ENCODE data around the gene IRX2. TPM values are rescaled to one million over a fixed set of nuclear protein-coding genes. Genes with fewer than 3 reads are reported as not detected.
A peak's percentile ranks its signal among the peaks of the same experiment; 100 is the strongest.

The IRX2 gene
- total RNA-seq, 2 donors from 2014 or later = not detected

DNA sequence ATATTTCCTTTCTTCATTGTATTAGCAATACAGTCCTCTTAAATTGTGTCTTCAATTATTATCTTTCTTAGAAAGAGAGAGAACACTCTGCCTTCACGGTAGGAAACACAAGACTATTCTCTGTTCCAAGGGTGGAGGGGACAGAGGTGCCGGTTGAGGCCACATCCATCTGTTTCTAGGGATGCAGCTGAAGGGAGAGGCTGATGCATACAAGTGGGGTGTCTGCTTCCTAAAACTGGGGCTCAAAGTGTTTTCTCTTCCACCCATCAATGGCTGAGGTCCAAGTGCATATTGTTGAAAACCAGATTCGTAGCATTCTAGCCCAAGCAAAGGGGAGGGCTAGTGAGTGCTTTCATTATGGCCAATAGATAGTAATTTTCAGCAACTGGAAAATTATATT, 9.5 kb downstream of the IRX2 start:
- H3K4me3 Mint-ChIP-seq = no peak overlapping the region
- no peaks in the 10 kb centered on the region for H3K36me3 Mint-ChIP-seq (ENCODE audit: low read depth)
- DNase-seq = no peak
- no peaks in the 10 kb centered on the region for H3K4me1 Mint-ChIP-seq
- H3K9me3 ChIP-seq (ENCODE audit: control insufficient read depth, low read length, poor library complexity, severe bottlenecking) = peaks cover 2% of the 10 kb centered on the region
- no peak overlapping the region for H3K27ac Mint-ChIP-seq
- no peak for ATAC-seq
- H3K27me3 Mint-ChIP-seq = peaks cover 66% of the 10 kb centered on the region

- no peak overlapping the region for H3K27ac Mint-ChIP-seq
- H3K9me3 ChIP-seq (ENCODE audit: control insufficient read depth, low read length, poor library complexity, severe bottlenecking) = no peaks in the 10 kb centered on the region
- ATAC-seq (no peak), DNase-seq (no peak)
- peaks cover 60% of the 10 kb centered on the region for H3K27me3 Mint-ChIP-seq
- no peak overlapping the region for H3K4me3 Mint-ChIP-seq
- no peaks in the 10 kb centered on the region for H3K4me1 Mint-ChIP-seq
- no peaks in the 10 kb centered on the region for H3K36me3 Mint-ChIP-seq (ENCODE audit: low read depth)
These were observed 10.5 kb downstream of the IRX2 start for GRCh38 chr5:2740876-2741555.

GRCh38 chr5:2740051-2740875, 11.2 kb downstream of the IRX2 start:
- Mint-ChIP-seq H3K27ac (no peak overlapping the region), H3K36me3 (ENCODE audit: low read depth) (no peaks in the 10 kb centered on the region), H3K27me3 (peaks cover 53% of the 10 kb centered on the region), H3K4me1 (no peaks in the 10 kb centered on the region), H3K4me3 (peak overlapping the region; percentile 3)
- ATAC-seq (no peak), DNase-seq (no peak)
- no peaks in the 10 kb centered on the region for H3K9me3 ChIP-seq (ENCODE audit: control insufficient read depth, low read length, poor library complexity, severe bottlenecking)

DNA sequence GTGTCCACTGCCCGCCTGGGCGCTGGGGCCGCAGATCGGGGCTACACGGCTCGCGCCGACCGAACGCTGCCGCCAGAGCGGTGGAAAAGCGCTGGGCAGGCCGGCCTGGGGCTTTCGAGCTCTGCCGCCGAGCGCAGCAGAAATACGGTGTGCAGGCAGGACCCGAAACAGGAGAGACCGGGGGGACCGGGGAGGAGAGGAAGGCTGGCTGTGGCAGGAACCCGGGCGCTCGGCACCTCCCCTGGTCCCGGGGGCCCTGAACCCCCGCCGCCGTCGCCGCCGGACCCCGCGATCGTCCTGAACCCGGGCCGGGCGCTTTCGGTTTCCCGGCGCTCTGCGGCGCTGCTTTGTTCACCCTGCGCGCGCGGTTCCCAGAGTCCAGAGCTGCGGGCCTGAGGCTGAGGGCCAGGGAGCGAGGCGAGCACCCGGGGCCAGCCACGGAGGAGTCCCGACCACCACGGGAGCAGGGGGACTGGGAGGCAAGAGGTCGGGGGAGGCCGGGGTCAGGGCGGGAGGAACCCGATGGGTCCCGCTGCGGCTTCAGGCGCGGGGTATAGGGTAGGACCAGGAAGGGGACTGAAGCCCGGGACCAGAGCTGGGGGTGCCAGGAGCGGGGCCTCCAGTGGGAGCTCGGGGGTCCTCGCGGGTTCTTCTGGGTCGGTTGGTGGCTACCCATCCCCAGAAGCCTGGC, 12.0 kb downstream of the IRX2 start:
- Mint-ChIP-seq H3K27ac (no peak overlapping the region), H3K4me1 (no peaks in the 10 kb centered on the region), H3K4me3 (peak overlapping the region; percentile 3), H3K36me3 (ENCODE audit: low read depth) (no peaks in the 10 kb centered on the region), H3K27me3 (peaks cover 47% of the 10 kb centered on the region)
- ATAC-seq (no peak), DNase-seq (no peak)
- no peaks in the 10 kb centered on the region for H3K9me3 ChIP-seq (ENCODE audit: control insufficient read depth, low read length, poor library complexity, severe bottlenecking)

DNA sequence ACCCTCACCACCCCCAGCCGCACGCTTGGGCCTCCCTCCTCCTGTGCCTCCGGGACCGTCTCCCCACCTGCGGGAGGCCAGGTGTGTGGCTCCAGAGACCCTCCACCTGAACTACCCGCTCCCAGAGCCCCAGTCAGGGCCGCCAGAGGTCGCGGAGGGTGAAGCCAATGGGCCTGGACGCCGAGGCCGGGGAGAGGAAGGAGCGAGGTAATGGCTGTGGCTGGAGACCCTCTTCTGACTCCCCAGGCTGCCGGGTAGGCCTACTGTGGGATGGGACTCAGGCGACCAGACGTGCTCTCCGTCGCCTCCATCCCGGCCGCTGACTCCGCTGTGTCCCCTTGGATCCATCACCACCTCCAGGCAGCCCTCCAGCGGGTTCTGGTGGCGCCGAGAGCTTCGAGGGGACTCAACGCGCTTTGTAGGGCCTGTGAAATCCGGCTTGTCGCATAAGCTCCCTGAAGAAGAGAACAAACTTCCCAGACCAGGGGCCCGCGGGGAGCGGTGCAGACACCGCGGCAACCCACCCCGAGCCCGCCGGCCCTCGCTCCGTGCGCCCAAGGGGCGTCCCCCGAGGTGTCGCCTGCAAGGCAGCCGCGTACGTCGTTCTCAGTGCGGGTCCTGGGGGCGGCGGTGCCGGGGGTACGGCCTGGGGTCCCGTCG, 12.6 kb downstream of the IRX2 start:
- peaks cover 40% of the 10 kb centered on the region for H3K27me3 Mint-ChIP-seq
- DNase-seq (no peak), ATAC-seq (no peak)
- H3K9me3 ChIP-seq (ENCODE audit: control insufficient read depth, low read length, poor library complexity, severe bottlenecking) = no peaks in the 10 kb centered on the region
- H3K4me1 Mint-ChIP-seq = no peaks in the 10 kb centered on the region
- no peaks in the 10 kb centered on the region for H3K36me3 Mint-ChIP-seq (ENCODE audit: low read depth)
- H3K27ac Mint-ChIP-seq = no peak overlapping the region
- H3K4me3 Mint-ChIP-seq = no peak overlapping the region

GRCh38 chr5:2738156-2738699, 13.2 kb downstream of the IRX2 start:
- DNase-seq (no peak), ATAC-seq (no peak)
- no peaks in the 10 kb centered on the region for H3K9me3 ChIP-seq (ENCODE audit: control insufficient read depth, low read length, poor library complexity, severe bottlenecking)
- Mint-ChIP-seq H3K36me3 (ENCODE audit: low read depth) (no peaks in the 10 kb centered on the region), H3K4me1 (no peaks in the 10 kb centered on the region), H3K4me3 (no peak overlapping the region), H3K27ac (no peak overlapping the region), H3K27me3 (peaks cover 35% of the 10 kb centered on the region)

GRCh38 chr5:2737273-2738155, 14.0 kb downstream of the IRX2 start:
- ATAC-seq = no peak
- Mint-ChIP-seq H3K4me3 (no peak overlapping the region), H3K4me1 (no peaks in the 10 kb centered on the region), H3K27ac (no peak overlapping the region), H3K27me3 (peaks cover 39% of the 10 kb centered on the region), H3K36me3 (ENCODE audit: low read depth) (no peaks in the 10 kb centered on the region)
- no peak for DNase-seq
- H3K9me3 ChIP-seq (ENCODE audit: control insufficient read depth, low read length, poor library complexity, severe bottlenecking) = no peaks in the 10 kb centered on the region

GRCh38 chr5:2736872-2737271, 14.6 kb downstream of the IRX2 start:
- no peaks in the 10 kb centered on the region for H3K36me3 Mint-ChIP-seq (ENCODE audit: low read depth)
- H3K9me3 ChIP-seq (ENCODE audit: control insufficient read depth, low read length, poor library complexity, severe bottlenecking) = no peaks in the 10 kb centered on the region
- no peak overlapping the region for H3K27ac Mint-ChIP-seq
- no peaks in the 10 kb centered on the region for H3K4me1 Mint-ChIP-seq
- DNase-seq = no peak
- no peak overlapping the region for H3K4me3 Mint-ChIP-seq
- peaks cover 34% of the 10 kb centered on the region for H3K27me3 Mint-ChIP-seq
- ATAC-seq = no peak

DNA sequence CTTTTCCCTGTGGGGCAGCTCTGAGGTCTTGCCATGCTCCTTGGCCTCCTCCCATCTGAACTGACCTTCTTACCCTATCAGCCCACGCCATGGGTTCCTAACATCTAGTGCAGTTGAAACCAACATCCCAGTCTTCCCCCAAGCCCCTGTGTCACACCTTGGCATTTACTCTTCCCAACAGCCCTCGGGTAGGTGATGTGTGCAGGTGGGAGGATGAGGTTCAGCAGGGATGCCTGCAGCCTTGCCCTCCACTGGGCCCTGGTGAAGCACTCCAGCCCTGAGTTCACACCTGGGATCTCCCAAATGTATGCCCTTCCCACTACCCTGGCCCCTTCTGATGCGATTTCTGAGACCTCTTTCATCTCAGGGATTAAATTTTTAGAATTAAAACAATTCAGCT, 15.5 kb downstream of the IRX2 start:
- ATAC-seq = no peak
- no peak overlapping the region for H3K4me3 Mint-ChIP-seq
- DNase-seq = no peak
- no peaks in the 10 kb centered on the region for H3K4me1 Mint-ChIP-seq
- no peaks in the 10 kb centered on the region for H3K9me3 ChIP-seq (ENCODE audit: control insufficient read depth, low read length, poor library complexity, severe bottlenecking)
- H3K27me3 Mint-ChIP-seq = peaks cover 25% of the 10 kb centered on the region
- no peak overlapping the region for H3K27ac Mint-ChIP-seq
- no peaks in the 10 kb centered on the region for H3K36me3 Mint-ChIP-seq (ENCODE audit: low read depth)

DNA sequence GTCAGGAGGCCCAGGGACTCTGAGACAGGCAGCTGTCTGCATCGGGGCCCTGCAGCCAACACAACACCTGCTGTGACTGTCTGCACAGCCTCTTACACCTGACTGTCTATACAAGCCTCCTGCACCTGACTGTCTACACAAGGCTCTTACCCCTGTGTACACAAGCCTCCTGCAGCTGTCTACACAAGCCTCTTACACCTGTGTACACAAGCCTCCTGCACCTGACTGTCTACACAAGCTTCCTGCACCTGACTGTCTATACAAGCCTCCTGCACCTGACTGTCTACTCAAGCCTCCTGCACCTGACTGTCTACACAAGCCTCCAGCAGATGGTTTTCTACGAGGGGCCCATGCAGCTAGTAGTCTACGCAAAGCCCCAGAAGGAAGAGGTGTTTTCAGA, 18.6 kb downstream of the IRX2 start:
- no peak for DNase-seq
- H3K27me3 Mint-ChIP-seq = peaks cover 16% of the 10 kb centered on the region
- no peak for ATAC-seq
- H3K4me3 Mint-ChIP-seq = no peak overlapping the region
- H3K27ac Mint-ChIP-seq = no peak overlapping the region
- no peaks in the 10 kb centered on the region for H3K4me1 Mint-ChIP-seq
- no peaks in the 10 kb centered on the region for H3K36me3 Mint-ChIP-seq (ENCODE audit: low read depth)
- H3K9me3 ChIP-seq (ENCODE audit: control insufficient read depth, low read length, poor library complexity, severe bottlenecking) = no peaks in the 10 kb centered on the region

DNA sequence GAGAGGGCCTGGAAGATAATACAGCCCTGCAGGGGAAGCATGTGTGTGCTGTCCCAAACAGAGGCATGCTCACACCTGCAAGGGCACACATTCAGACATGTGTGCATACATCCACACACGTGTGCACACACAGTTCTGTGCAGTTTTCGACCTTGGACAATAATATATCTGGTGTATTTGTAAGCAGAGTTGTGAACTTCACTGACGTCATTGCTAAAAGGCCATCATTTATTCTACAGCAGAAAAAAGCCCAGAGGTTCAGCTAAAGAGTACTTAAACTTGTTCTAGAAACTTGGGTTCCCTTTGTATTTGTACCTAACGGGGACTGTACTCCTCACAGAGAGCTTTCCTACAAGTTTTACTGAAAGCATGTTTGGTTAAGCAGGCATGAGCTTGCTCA, 19.5 kb downstream of the IRX2 start:
- Mint-ChIP-seq H3K36me3 (ENCODE audit: low read depth) (no peaks in the 10 kb centered on the region), H3K27me3 (peaks cover 8% of the 10 kb centered on the region), H3K4me3 (no peak overlapping the region), H3K4me1 (no peaks in the 10 kb centered on the region), H3K27ac (no peak overlapping the region)
- DNase-seq = no peak
- no peak for ATAC-seq
- H3K9me3 ChIP-seq (ENCODE audit: control insufficient read depth, low read length, poor library complexity, severe bottlenecking) = no peaks in the 10 kb centered on the region

GRCh38 chr5:2729189-2729588, 22.3 kb downstream of the IRX2 start:
- no peaks in the 10 kb centered on the region for H3K36me3 Mint-ChIP-seq (ENCODE audit: low read depth)
- ATAC-seq (no peak), DNase-seq (no peak)
- peaks cover 4% of the 10 kb centered on the region for H3K27me3 Mint-ChIP-seq
- H3K9me3 ChIP-seq (ENCODE audit: control insufficient read depth, low read length, poor library complexity, severe bottlenecking) = no peaks in the 10 kb centered on the region
- H3K27ac Mint-ChIP-seq = no peak overlapping the region
- no peak overlapping the region for H3K4me3 Mint-ChIP-seq
- no peaks in the 10 kb centered on the region for H3K4me1 Mint-ChIP-seq
